Tongue (tissue), 2 donors: Measurements from ENCODE around the gene IPCEF1. TPM values are rescaled to one million over a fixed set of nuclear protein-coding genes. Genes with fewer than 3 reads are reported as not detected.
A peak's percentile ranks its signal among the peaks of the same experiment; 100 is the strongest.
"Not testable (repeated sequence)": the region's sequence is repeated elsewhere in the genome, so short reads cannot be mapped to it uniquely, and the experiment has no call there.

Source experiments
- DNase-seq: peaks from one replicate; pipeline ENCODE4 v3.0.0-alpha.2; 2015
- total RNA-seq: library from RNA; depleted of rRNA; stranded (reverse); fragments of >200 nt; gene quantifications from one replicate; pipeline ENCODE4 v1.2.3, GENCODE V29; 2014

IPCEF1 gene
- total RNA-seq, 1 donor from 2014 or later, result 1.0 TPM

DNA sequence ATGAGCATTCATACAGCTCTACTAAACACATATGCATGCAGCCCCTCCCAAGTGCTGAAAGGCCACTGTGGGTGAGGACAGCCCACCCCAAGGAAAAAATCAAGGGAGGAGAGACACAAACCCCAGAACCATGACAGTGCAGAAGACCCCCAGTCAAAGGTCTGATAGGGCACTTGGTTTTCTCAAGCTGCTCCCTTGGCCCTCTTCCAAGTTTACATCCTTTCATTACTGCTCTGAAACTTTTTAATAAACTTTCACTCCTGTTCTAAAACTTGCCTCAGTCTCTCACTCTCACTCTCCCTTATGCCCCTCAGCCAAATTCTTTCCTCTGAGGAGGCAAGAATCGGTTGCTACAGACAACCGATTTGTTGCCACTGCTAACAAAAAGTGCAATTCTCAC is 24.9 kb downstream of the IPCEF1 start:
- DNase-seq, result no peak

DNA sequence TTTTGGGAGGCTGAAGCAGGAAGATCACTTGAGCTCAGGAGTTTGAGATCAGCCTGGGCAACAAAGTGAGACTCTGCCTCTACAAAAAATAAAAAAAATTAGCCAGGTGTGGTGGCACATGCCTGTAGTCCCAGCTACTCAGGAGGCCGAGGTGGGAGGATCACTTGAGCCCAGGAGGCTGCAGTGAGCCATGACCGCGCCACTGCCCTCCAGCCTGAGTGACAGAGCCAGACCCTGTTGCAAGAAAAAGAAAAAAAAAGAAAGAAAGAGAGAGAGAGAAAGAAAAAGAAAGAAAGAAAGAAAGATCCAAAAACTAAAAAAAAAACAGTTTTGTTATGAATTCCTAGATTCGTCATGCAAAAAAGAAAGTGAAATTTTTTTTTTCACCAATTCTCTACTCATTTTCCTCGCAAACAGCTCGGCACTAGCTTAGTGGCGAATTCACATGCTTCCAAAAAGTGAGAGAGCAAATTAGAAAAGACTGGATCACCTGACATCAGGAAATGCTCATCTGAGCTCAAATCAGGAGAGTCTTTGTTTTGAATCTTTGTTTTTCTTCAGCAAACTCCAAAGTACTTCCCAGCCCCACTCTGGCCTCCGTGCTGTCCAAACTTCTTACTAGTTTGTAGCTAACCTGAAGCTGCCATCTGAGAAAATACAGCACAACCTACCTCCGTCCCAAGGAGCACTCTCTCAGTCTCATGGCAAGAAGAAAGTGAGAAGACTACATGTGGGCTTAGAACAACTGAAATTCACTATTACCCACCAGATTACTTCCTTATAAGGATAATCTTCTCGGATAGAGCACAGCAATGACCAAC is 27.0 kb downstream of the IPCEF1 start:
- DNase-seq, result peak; percentile 8

DNA sequence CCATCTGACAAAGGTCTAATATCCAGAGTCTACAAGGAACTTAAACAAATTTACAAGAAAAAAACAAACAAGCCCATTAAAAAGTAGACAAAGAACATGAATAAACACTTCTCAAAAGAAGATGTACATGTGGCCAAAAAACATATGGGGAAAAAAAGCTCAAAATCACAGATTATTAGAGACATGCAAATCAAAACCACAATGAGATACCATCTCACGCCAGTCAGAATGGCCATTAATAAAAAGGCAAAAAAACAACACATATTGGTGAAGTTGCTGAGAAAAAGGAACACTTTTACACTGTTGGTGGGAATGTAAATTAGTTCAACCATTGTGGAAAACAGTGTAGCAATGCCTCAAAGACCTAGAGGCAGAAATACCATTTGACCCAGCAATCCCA is 29.3 kb downstream of the IPCEF1 start:
- not testable (repeated sequence) for DNase-seq

DNA sequence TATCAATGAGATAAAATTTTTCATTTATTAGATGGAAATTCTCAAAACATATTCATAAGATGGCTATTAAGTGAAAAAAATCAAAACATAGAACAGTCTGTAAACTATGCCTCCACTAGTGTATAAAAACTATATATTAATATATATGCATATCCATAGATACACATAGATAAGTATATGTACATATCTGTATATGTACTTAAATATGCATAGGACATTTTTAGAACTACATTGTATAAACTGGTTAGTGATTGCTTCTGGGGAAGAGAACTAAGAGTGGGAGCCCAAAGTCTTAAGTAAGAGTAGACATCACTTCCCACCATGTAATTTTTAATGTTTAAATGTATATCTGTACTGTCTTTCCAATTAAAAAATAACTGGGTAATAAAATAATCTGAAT is 31.5 kb downstream of the IPCEF1 start:
- no peak for DNase-seq

DNA sequence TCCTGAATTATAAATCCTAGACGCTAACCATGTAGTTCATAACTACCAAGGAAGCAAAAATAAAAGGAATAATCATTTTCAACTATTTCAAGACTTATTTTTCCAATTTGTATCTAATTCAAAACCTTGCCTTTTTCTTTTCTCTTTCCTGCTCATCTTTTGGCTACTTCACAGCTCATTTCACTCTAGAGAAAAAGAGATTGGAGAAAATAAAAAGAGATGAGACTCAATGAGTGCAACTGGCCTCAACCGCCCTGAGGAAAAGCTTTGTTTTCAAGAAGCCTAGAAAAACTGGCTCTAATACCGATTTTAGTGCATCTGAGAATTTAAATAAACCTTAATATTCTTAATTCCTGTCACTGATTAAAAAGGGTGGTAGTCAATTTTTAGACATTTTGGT is 36.4 kb downstream of the IPCEF1 start:
- no peak for DNase-seq

DNA sequence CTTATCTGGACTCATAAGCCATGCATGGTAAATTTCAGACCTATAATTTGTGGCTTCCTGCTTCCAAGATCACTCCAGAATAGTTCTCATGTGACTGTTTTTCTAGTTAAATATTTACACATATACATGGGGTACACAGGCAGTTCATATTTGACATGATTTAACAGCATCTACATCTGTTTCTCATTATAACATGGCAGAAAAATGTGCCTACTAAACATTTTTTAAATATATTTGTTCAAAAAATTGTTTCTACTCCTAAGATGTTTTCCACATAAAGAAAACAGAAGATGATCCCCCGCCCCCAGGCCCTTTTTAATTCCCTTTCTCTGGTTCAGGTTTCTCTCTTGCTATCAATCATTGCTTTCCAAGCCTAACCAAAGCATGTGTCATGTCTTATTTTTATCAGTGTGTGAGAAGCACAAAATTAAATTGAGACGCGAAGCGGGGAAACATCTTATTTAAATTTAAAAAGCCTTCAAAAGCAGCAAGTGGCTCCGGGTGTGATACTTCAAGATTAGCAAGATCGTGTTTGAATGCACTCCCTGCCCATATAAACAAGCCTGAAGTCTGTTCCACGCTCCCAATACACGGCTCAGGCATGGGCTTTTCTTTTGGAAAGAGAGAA is 37.3 kb downstream of the IPCEF1 start:
- peak; percentile 45 for DNase-seq

DNA sequence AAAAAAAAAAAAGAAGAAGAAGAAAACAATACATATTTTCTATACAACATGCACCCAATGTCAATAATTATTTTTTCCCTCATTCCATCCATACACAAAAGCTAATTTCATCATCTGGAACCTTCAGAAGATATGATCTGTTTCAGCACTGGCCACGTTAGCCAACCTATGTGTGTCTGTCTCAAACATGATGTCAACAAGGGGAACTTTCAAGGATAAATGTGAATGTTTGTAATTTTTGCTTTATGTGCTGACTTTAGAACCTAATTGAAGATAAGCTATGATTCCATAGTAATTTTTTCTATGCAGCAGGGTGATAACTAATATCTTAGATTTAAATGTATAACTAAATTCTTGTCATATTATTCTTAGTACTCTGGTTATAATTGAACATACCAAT is 37.9 kb downstream of the IPCEF1 start:
- no peak for DNase-seq

DNA sequence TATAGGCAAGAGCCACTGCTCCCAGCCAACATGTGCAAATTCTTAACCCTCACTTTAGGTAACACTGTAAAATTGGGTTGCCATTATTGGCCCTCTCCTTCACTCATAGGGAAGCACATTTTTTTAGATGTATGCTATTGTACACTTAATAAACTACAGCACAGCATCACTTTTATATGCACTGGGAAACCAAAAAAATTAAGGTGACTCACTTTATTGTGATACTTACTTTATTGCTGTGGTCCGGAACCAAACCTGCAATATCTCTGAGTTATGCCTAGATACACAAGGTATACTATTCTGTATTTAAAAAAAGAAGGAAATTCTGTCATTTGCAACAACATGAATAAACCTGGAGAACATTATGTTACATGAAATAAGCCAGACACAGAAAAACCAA is 40.5 kb downstream of the IPCEF1 start:
- DNase-seq, result no peak

DNA sequence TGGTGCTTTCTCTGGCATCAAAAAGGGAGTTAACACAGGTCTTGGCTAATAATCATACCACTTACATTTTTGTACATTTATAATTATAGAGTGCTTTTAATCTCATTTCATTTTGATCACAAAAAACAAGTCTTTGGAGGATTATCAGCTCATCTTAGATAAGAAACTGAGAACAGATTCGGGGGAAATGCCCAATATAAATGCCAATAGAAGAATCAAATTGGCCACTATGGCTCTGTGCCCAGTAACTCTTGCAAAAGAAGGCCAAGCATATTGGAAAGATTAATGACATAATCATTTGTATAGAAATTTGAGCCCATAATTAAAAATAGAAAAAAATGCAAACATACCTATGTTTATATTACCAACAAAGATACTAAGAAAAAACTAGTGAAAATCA is 42.5 kb downstream of the IPCEF1 start:
- DNase-seq, result no peak

DNA sequence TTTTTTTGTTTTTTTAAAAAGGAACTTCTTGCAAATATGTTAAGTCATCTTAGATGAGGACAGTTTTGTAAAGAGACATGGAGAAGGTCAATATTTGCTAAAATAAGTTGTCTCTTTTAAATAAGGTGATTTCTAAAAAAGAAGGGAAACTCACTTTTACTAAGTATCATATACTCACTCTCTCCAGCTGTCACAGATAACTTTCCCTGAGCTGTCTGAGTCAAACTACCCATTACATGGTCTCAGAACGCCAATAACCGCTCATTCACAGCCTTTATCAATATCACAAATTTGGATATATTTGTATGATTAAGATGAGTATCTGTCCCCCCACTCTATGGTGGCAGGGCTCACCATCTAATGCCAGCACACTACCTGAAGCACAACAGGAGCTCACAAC is 47.6 kb downstream of the IPCEF1 start:
- DNase-seq, result no peak

DNA sequence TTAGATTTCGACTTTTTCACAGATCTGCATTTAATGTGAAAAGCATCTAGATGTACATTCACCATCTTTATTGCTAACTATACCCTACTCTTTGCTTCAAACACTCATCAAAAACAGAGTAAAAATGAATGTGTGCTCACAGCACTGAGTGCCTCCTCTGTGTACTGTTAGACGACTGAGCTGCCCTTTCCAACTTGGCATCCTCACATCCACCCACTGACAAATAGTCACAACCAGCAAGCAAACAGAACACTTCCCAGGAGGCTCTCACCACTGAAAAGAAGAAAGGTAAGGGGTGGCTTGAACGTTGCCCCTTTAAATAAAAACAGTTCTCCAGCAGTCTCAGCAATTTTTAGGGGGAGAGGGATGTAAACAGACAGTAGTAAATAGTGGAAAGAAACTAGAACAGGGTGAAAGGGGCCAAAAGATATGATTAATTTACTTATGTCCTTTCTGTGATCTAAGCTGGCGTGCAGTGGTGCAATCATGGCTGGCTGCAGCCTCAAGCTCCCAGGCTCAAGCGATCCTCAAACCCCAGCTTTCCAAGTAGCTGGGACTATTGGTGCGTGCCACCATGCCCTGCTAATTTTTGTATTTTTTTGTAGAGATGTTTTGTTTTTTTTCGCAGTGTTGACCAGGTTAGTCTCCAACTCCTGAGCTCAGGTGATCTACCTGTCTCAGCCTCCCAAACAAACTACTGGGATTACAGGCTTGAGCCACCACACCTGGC is 48.7 kb downstream of the IPCEF1 start:
- no peak for DNase-seq

DNA sequence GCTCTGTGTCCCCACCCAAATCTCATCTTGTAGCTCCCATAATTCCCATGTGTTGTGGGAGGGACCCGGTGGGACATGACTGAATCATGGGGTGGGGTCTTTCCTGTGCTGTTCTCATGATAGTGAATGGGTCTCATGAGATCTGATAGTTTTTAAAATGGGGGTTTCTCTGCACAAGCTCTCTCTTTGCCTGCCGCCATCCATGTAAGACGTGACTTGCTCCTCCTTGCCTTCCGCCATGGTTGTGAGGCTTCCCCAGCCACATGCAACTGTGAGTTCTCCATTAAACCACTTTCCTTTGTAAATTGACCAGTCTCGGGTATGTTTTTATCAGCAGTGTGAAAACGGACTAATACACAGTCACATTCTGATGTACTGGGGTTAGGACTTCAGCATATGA is 49.5 kb downstream of the IPCEF1 start:
- DNase-seq, result not testable (repeated sequence)

DNA sequence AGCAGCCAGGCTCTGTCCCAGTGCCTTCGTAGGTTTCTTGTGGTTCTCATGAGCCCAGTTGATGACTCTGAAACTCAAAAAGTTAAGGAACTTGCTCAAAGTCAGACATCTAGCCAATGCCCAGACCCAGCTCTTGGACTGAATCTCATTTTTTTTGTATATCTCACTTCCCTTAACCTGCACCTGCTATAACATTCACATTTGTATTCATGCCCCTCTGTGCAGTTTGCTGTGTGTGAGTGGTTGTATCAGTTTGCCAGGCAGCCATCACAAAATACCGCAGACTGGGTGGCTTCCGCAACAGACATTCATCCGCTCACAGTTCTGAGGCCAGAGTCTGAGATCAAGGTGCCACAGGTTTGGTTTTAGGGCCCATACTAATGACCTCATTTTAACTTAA is 49.9 kb downstream of the IPCEF1 start:
- no peak for DNase-seq

DNA sequence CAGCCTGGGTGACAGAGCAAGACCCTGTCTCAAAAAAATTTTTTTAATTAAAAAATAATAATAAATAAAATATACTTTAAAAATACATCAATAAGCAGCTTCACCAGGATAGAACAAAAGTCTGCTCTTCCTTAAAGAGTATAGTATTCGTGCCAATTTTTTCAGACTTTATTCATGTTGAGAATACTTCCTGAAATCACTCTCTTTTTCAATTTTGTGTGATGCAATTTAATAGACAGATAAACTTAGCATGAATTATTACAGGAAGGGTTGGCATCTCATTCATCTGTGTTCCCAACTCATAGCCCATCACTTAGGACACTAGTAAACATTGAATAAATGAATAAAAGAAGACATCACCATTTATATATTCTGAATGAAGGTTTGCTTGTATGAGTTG is 52.4 kb downstream of the IPCEF1 start:
- DNase-seq, result no peak

DNA sequence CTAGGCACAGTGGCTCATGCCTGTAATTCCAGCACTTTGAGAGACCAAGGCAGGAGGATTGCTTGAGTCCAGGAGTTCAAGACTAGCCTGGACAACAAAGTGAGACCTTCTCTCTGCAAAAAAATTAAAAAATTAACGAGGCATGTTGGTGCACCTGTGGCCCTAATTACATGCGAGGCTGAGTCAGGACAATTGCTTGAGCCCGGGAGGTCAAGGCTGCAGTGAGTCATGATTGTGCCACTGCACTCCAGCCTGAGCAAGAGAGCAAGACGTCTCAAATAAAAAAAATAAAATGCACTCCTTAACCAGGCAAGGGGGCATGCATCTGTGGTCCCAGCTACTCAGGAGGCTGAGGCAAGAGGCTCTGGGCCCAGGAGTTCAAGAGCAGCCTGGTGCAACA is 53.0 kb downstream of the IPCEF1 start:
- not testable (repeated sequence) for DNase-seq

DNA sequence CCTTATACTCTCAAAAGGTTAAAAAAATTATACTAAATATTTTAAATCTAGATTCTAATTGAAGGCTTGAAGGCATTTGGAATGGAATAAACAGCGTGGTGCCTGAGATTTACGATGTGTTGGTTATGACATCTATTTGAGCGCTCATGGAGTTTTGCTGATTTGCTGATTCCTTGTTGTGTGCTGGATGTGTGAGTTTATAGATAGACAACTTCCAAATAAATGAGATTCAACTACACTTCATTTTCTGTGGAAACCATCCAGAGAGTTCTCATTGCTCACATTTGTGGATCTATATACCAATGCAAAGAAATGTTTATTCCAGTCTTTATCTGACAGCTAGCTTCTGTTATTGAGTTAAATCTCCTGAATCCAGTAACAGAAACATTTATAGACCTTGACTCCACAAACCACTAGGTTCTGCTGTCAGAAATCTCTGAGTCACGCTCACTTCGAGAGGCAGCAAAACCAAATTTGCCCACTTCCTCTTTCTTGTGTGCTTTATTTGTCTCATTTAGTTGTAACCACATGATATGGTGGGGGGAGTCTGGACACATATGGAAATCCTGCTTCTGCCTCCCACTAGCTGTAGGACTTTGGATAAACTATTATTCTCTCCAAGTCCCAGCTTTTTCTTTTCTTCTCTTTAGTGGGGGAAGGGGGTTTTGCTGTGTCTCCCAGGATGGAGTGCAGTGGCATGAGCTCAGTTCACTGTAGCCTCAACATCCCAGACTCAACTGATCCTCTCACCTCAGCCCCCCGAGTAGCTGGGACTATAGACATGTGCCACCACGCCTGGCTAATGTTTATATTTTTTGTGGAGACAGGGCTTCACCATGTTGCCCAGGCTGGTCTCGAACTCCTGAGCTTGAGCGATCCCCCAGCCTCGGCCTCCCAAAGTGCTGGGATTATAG is 54.5 kb downstream of the IPCEF1 start:
- DNase-seq, result peak; percentile 25

DNA sequence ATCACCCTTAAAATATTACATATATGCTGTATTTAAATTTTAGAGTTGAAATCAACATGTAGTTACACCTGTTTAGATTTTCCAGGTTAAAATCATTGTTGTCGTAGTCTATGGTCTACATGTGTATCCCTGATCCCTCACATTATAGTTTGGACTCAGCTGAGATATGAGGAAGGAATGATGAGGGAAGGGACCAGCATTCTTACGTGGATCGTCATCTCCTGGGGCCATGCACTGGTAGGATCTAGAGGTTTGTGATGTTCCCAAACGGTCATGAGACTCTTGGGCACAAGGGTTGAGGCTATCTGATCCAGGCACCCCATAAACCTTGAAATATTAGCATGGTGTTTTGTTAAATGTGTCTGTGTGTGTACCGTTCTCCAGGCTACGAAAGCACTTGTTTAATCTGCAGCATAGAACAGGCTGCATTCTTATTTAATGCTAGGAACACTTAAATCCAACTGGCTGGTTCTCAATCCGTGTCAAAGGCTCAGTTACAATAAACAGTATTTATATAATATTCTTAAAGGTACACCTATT is 55.4 kb downstream of the IPCEF1 start:
- DNase-seq, result no peak

DNA sequence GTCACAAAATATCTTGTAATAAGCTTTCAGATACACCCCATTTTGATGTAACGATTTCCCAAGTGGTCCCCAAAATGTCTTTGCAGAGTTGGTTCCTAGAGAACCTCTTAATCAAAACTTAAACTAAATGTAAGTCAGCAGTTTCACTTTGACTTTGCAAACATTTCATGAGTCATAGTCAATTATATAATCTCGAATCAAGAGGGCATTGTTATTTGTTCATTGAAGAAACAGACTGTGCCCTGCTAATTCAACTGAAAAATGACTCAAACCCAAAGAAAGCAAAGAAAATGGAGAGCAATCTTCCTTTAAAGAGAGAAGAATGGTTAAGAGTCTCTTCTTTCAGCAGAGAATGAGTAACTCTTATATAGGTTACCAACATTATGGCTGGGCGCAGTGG is 58.3 kb downstream of the IPCEF1 start:
- no peak for DNase-seq

DNA sequence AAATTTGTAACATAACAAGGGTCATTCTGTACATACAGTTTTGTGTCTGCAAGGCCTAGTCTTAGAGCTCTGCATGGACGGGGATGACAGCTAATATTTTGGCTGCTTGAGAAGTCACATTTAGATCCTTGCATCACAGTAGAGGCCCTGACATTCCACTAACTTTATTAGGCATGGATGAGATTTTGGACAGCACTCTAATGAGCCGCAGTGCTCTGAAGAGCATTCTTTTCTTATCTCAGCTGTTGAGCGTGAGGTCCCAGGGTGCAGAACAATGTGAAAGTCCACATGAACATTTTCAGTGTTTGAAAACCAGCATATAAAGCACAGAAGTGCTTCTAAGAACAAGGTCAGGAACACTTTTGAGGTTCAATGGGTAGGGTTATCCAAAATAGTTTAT is 58.9 kb downstream of the IPCEF1 start:
- peak; percentile 53 for DNase-seq

DNA sequence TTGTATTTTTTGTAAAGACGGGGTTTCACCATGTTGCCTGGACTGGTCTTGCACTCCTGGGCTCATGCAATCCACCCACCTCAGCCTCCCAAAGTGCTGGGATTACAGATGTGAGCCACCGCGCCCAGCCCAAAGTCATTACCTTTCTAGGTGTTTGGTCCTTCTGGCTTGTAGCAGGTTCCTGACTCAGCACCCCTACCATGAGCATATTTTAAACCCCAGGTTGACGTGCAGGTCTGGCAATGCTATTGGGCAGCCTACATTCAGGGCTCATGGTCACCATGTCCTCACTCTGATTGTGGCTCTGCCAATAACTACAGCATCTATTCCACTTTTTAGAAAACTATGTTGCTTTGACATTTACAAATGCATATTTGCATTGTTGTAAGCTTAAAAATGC is 59.4 kb downstream of the IPCEF1 start:
- no peak for DNase-seq

DNA sequence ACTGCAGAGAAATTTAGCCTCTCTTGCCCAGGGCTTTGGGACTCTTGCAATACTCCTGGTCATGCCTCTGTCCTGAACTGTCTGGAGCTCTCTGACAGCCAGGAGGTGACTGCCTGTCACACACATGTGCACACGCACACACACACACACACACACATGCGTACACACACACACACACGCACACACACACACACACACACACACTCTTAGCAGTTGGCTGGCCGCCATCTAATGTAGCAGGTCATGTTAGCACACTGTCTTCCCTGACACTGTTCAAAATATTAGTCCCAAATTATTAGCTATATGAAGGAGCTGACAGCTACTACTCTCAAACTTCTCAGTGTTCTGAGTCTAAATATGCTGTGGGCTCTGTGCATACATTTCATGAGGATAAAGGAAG is 60.9 kb downstream of the IPCEF1 start:
- no peak for DNase-seq
